Mesenchymal stem cell (in vitro differentiated cells and primary cell): Measurements from ENCODE around the gene CNNM2.

Experiments
- DNase-seq: peaks from one replicate; pipeline ENCODE4 v3.0.0-alpha.2; 2013
- H2AFZ ChIP-seq: one replicate; pipeline ENCODE4 v1.6.1; 2013; ENCODE audit warnings: low read depth, mild to moderate bottlenecking, control low read depth, inconsistent platforms, low read length, moderate library complexity
- H2AK5ac ChIP-seq: 2 replicates; pipeline ENCODE4 v1.6.1; 2013; ENCODE audit warnings: low read length, moderate library complexity, mild to moderate bottlenecking, inconsistent platforms; ENCODE audit not compliant: severe bottlenecking
- H2BK120ac ChIP-seq: one replicate; pipeline ENCODE4 v1.6.1; 2013; ENCODE audit warnings: low read depth, mild to moderate bottlenecking, inconsistent platforms, low read length, moderate library complexity
- H2BK12ac ChIP-seq, 2 experiments: one replicate each; pipeline ENCODE4 v1.6.1; 2013; ENCODE audit warnings: inconsistent platforms in 2 of 2, low read length in 2 of 2, mild to moderate bottlenecking in 2 of 2, moderate library complexity in 2 of 2, control low read depth in 1 of 2
- H2BK15ac ChIP-seq: one replicate; pipeline ENCODE4 v1.6.1; 2013; ENCODE audit warnings: mild to moderate bottlenecking, low read depth, inconsistent platforms; ENCODE audit not compliant: poor library complexity, severe bottlenecking
- H2BK5ac ChIP-seq: 2 replicates; pipeline ENCODE4 v1.6.1; 2013; ENCODE audit warnings: low read depth, mild to moderate bottlenecking, low read length, control low read depth, inconsistent platforms; ENCODE audit not compliant: poor library complexity, severe bottlenecking
- H3K14ac ChIP-seq, 2 experiments: one replicate each; pipeline ENCODE4 v1.6.1; 2013; ENCODE audit warnings: inconsistent platforms in 2 of 2, low read length in 2 of 2, control low read depth in 1 of 2, mild to moderate bottlenecking in 1 of 2, moderate library complexity in 1 of 2
- H3K18ac ChIP-seq, 2 experiments: one replicate each; pipeline ENCODE4 v1.6.1; 2013; ENCODE audit warnings: inconsistent platforms in 2 of 2, low read length in 2 of 2, control low read depth in 1 of 2, low read depth in 1 of 2, mild to moderate bottlenecking in 1 of 2
- H3K23ac ChIP-seq, 2 experiments: one replicate each; pipeline ENCODE4 v1.6.1; 2013; ENCODE audit warnings: inconsistent platforms in 2 of 2, low read length in 2 of 2, mild to moderate bottlenecking in 2 of 2, moderate library complexity in 2 of 2, control low read depth in 1 of 2
- H3K27ac ChIP-seq: 2 replicates; pipeline ENCODE4 v1.5.1; 2013; ENCODE audit warnings: mild to moderate bottlenecking, moderate library complexity, low read length, control low read depth, inconsistent platforms; ENCODE audit not compliant: poor library complexity, severe bottlenecking
- H3K27me3 ChIP-seq, 2 experiments: 2 replicates each; pipeline versions ENCODE4 v1.6.1 to v1.7.0; 2013; ENCODE audit warnings: low read length in 2 of 2, mild to moderate bottlenecking in 2 of 2, moderate library complexity in 2 of 2, control low read depth in 1 of 2, inconsistent platforms in 1 of 2; ENCODE audit not compliant: control insufficient read depth in 1 of 2, insufficient read depth in 1 of 2
- H3K36me3 ChIP-seq, 2 experiments: 2 replicates each; pipeline versions ENCODE4 v1.6.1 to v1.7.0; 2013; ENCODE audit warnings: low read length in 2 of 2, control low read depth in 1 of 2, inconsistent platforms in 1 of 2, low read depth in 1 of 2, mild to moderate bottlenecking in 1 of 2; ENCODE audit not compliant: insufficient read depth in 2 of 2, control insufficient read depth in 1 of 2
- H3K4ac ChIP-seq, 2 experiments: one replicate each; pipeline ENCODE4 v1.6.1; 2013; ENCODE audit warnings: inconsistent platforms in 2 of 2, low read length in 2 of 2, mild to moderate bottlenecking in 2 of 2, moderate library complexity in 2 of 2, control low read depth in 1 of 2, low read depth in 1 of 2
- H3K4me1 ChIP-seq: 2 replicates; pipeline ENCODE4 v1.6.1; 2013; ENCODE audit warnings: low read depth, low read length, control low read depth; ENCODE audit not compliant: control insufficient read depth, insufficient read depth
- H3K4me2 ChIP-seq: 2 replicates; pipeline ENCODE4 v1.6.1; 2013; ENCODE audit warnings: low read length, mild to moderate bottlenecking, inconsistent platforms; ENCODE audit not compliant: poor library complexity, severe bottlenecking
- H3K4me3 ChIP-seq, 2 experiments: 2 replicates each; pipeline versions ENCODE4 v1.5.1 to v1.7.0; 2013; ENCODE audit warnings: low read length in 2 of 2, mild to moderate bottlenecking in 2 of 2, control low read depth in 1 of 2, low read depth in 1 of 2; ENCODE audit not compliant: insufficient read depth in 1 of 2
- H3K79me1 ChIP-seq: replicated peaks from 2 replicates; pipeline ENCODE4 v1.6.1; 2013; ENCODE audit warnings: mild to moderate bottlenecking, control low read depth, low read length, inconsistent platforms; ENCODE audit not compliant: poor library complexity, severe bottlenecking
- H3K9ac ChIP-seq: 2 replicates; pipeline ENCODE4 v1.7.0; 2013; ENCODE audit warnings: mild to moderate bottlenecking, low read length, moderate library complexity
- H3K9me3 ChIP-seq: 2 replicates; pipeline ENCODE4 v1.7.0; 2013; ENCODE audit warnings: mild to moderate bottlenecking, low read length; ENCODE audit not compliant: control insufficient read depth
- H4K8ac ChIP-seq: one replicate; pipeline ENCODE4 v1.6.1; 2013; ENCODE audit warnings: inconsistent platforms, mild to moderate bottlenecking, low read length, moderate library complexity
- H4K91ac ChIP-seq: one replicate; pipeline ENCODE4 v1.6.1; 2013; ENCODE audit warnings: mild to moderate bottlenecking, low read length, inconsistent platforms
- WGBS: methylation state at CpG from one replicate; pipeline ENCODE4 v1.1.7; 2013; ENCODE audit warnings: mixed read lengths; 5-methylcytosine and 5-hydroxymethylcytosine counted together

Gene CNNM2

DNA sequence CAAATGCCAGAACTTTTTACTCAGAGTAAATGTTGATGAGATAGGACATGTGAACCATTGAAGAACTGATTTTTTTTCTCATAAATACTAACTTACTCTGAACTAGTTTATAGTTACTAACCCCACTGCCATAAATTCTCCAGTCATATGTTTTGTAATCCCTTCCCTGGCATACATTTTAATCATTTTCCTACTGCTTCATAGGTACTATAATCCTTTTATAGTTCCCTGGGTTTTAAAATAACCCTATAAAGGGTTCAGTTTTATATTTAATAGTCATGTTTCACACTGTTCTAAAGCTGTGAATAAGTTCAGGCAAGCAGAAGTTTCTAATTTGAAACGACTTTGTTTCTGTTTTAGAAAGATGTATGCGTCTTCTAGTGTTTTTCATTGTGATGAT lies 28.9 kb downstream of the CNNM2 start:
- Histone ChIP-seq H3K18ac (no peak overlapping the region), H2BK12ac (no peak overlapping the region), H2AK5ac (no peak overlapping the region), H3K36me3 (no peaks in the 10 kb centered on the region), H2BK15ac (no peak overlapping the region), H3K14ac (no peak overlapping the region), H3K79me1 (peaks cover 1% of the 10 kb centered on the region), H3K27ac (no peak overlapping the region), H2BK5ac (no peak overlapping the region), H3K4me1 (no peaks in the 10 kb centered on the region), H2BK120ac (no peak overlapping the region), H3K4me3 (no peak overlapping the region), H2AFZ (no peak overlapping the region), H3K4ac (no peak overlapping the region), H3K9ac (no peak overlapping the region), H4K91ac (no peak overlapping the region), H4K8ac (no peak overlapping the region), H3K27me3 (no peaks in the 10 kb centered on the region), H3K4me2 (no peak overlapping the region), H3K23ac (no peak overlapping the region), H3K9me3 (no peaks in the 10 kb centered on the region)
- DNase-seq = no peak
- WGBS = 82% methylated on average over 2 of the region's 2 CpGs

DNA sequence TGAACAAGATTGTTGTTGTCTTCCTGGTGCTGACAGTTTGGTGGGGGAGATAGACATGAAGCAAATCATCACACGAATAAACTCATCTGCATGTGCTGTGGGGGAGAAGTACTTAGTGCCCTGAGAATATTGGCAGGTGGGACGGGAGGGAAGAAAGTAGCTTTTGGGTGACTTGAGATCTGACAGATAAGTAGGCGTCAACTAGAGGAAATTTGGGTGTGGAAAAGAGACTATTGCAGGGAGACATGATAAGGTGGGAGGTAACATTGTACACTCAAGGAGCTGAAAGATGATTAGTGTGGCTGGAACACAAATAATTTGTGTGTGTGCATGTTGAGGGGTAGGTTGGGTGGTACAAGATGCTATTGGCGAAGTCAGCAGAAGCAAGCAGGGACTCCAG lies 30.1 kb downstream of the CNNM2 start:
- no peak overlapping the region for H3K14ac ChIP-seq
- H3K79me1 ChIP-seq = peaks cover under 1% of the 10 kb centered on the region
- H2BK15ac ChIP-seq = no peak overlapping the region
- H3K18ac ChIP-seq = no peak overlapping the region
- H3K36me3 ChIP-seq = no peaks in the 10 kb centered on the region
- H3K4me3 ChIP-seq = no peak overlapping the region
- no peak overlapping the region for H3K4me2 ChIP-seq
- no peak overlapping the region for H2AFZ ChIP-seq
- H4K91ac ChIP-seq = no peak overlapping the region
- no peak overlapping the region for H3K9ac ChIP-seq
- H3K27ac ChIP-seq = no peak overlapping the region
- no peaks in the 10 kb centered on the region for H3K9me3 ChIP-seq
- no peak for DNase-seq
- no peak overlapping the region for H2BK5ac ChIP-seq
- no peak overlapping the region for H2BK120ac ChIP-seq
- H3K23ac ChIP-seq = no peak overlapping the region
- H4K8ac ChIP-seq = no peak overlapping the region
- H3K4ac ChIP-seq = no peak overlapping the region
- H3K4me1 ChIP-seq = no peaks in the 10 kb centered on the region
- H2BK12ac ChIP-seq = no peak overlapping the region
- 88% methylated on average over 4 of the region's 4 CpGs for WGBS
- H3K27me3 ChIP-seq = no peaks in the 10 kb centered on the region
- H2AK5ac ChIP-seq = no peak overlapping the region

DNA sequence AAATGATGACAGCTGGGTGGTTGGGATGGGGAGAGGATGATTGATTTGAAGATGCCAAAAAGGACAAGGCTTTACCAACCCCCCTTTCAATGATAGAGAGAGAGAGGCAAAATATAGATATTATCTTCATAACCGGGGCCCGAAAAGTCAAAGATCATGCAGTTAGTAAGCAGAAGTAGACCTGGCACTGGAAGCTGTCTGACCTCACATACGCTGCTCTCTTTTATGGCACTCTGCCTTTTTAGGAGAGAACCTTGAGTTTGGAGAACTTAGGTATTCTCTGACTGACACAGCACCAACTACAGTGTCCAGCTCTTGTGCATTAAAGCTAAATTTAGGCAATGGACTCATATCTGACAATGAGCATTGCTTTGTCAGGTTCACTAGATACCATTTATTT lies 30.7 kb downstream of the CNNM2 start:
- H3K4me1 ChIP-seq = no peaks in the 10 kb centered on the region
- H3K4me2 ChIP-seq = no peak overlapping the region
- H3K79me1 ChIP-seq = no peaks in the 10 kb centered on the region
- H3K36me3 ChIP-seq = no peaks in the 10 kb centered on the region
- H2BK15ac ChIP-seq = no peak overlapping the region
- H3K9me3 ChIP-seq = no peaks in the 10 kb centered on the region
- H2AFZ ChIP-seq = no peak overlapping the region
- no peak overlapping the region for H4K91ac ChIP-seq
- H3K23ac ChIP-seq = no peak overlapping the region
- no peak for DNase-seq
- H4K8ac ChIP-seq = no peak overlapping the region
- no peak overlapping the region for H3K18ac ChIP-seq
- H3K14ac ChIP-seq = no peak overlapping the region
- 98% methylated on average over 3 of the region's 3 CpGs for WGBS
- no peak overlapping the region for H2BK12ac ChIP-seq
- H3K4ac ChIP-seq = no peak overlapping the region
- no peak overlapping the region for H3K9ac ChIP-seq
- no peak overlapping the region for H3K4me3 ChIP-seq
- H2BK5ac ChIP-seq = no peak overlapping the region
- no peak overlapping the region for H2AK5ac ChIP-seq
- H2BK120ac ChIP-seq = no peak overlapping the region
- H3K27me3 ChIP-seq = no peaks in the 10 kb centered on the region
- no peak overlapping the region for H3K27ac ChIP-seq

DNA sequence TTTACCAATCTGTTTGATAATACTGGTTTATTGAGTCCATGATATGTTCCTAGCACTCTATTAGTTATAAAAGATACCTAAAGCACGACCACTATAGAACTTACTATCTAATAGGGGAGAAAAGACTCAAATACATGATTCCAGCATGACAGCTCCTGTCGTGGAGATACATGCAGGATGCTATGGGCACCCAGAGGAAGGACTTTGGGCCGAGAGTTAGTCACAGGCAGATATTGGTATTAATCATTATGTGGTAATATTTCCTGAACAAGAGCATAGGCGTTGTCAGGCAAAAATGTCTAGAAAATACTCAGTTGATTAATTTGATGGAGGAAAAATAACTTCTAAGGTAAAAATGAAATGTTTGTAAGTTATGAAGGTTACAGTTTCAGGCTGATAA lies 31.8 kb downstream of the CNNM2 start:
- no peak for DNase-seq
- H2BK5ac ChIP-seq = no peak overlapping the region
- H3K4me3 ChIP-seq = no peak overlapping the region
- no peaks in the 10 kb centered on the region for H3K79me1 ChIP-seq
- H3K9ac ChIP-seq = no peak overlapping the region
- no peak overlapping the region for H4K91ac ChIP-seq
- H2BK120ac ChIP-seq = no peak overlapping the region
- H3K23ac ChIP-seq = no peak overlapping the region
- H2AFZ ChIP-seq = no peak overlapping the region
- H2AK5ac ChIP-seq = no peak overlapping the region
- H3K18ac ChIP-seq = no peak overlapping the region
- H3K14ac ChIP-seq = no peak overlapping the region
- H2BK12ac ChIP-seq = no peak overlapping the region
- no peak overlapping the region for H3K27ac ChIP-seq
- no peak overlapping the region for H3K4me2 ChIP-seq
- no peak overlapping the region for H3K4ac ChIP-seq
- no peaks in the 10 kb centered on the region for H3K36me3 ChIP-seq
- H2BK15ac ChIP-seq = no peak overlapping the region
- no peaks in the 10 kb centered on the region for H3K27me3 ChIP-seq
- WGBS = 86% methylated on average over 4 of the region's 4 CpGs
- no peaks in the 10 kb centered on the region for H3K4me1 ChIP-seq
- H4K8ac ChIP-seq = no peak overlapping the region
- no peaks in the 10 kb centered on the region for H3K9me3 ChIP-seq
